Measurements from ENCODE around the gene LDHA. TPM values are rescaled to one million over a fixed set of nuclear protein-coding genes. Genes with fewer than 3 reads are reported as not detected.
"Not testable (repeated sequence)": the region's sequence is repeated elsewhere in the genome, so short reads cannot be mapped to it uniquely, and the experiment has no call there.

LDHA gene
- total and polyA plus RNA-seq, 2 of the 13 experiments (the other 11 are each of a cell fraction or from before 2014, with no cell fraction given), result 805 to 1,547 TPM

GRCh38 chr11:18407400-18407799 is 13.0 kb downstream of the LDHA start (continued):
- TF ChIP-seq ZBTB34 (CRISPR knock-in tag; IDR thresholded peaks at IDR 0.05) (0 out of 2 replicates have a peak, but pooled peaks have one; percentile 12), TBX2 (CRISPR knock-in tag; IDR thresholded peaks at IDR 0.05; ENCODE audit: borderline replicate concordance) (peak; percentile 24; the same call in 1 of the 2 replicates), ZNF317 (CRISPR knock-in tag; IDR thresholded peaks at IDR 0.05) (peak; percentile 81), FOSL2 (CRISPR knock-in tag; IDR thresholded peaks at IDR 0.05) (peak; percentile 98), CREM (IDR thresholded peaks at IDR 0.05) (peak; percentile 23; the same call in 1 of the 2 replicates), ZBTB33 (CRISPR knock-in tag; IDR thresholded peaks at IDR 0.05) (0 out of 2 replicates have a peak, but pooled peaks have one; percentile 56), ZNF136 (CRISPR knock-in tag; IDR thresholded peaks at IDR 0.05; ENCODE audit: low read depth) (peak; percentile 47; the same call in 1 of the 2 replicates), ARID5B (CRISPR knock-in tag; IDR thresholded peaks at IDR 0.05) (peak; percentile 84), HMG20A (CRISPR knock-in tag; IDR thresholded peaks at IDR 0.05; ENCODE audit: borderline replicate concordance) (peak; percentile 25; the same call in 1 of the 2 replicates), ZNF343 (CRISPR knock-in tag; IDR thresholded peaks at IDR 0.05) (0 out of 2 replicates have a peak, but pooled peaks have one; percentile 25), JUN (CRISPR knock-in tag; IDR thresholded peaks at IDR 0.05) (peak; percentile 59; the same call in 1 of the 2 replicates), FOXP1 (CRISPR knock-in tag; IDR thresholded peaks at IDR 0.05) (peak; percentile 40; the same call in 1 of the 2 replicates), FOXP4 (CRISPR knock-in tag; IDR thresholded peaks at IDR 0.05) (peak; percentile 56), ELF3 (CRISPR knock-in tag; IDR thresholded peaks at IDR 0.05) (peak; percentile 22; the same call in 1 of the 2 replicates), GATAD1 (CRISPR knock-in tag; IDR thresholded peaks at IDR 0.05) (peak; percentile 32; the same call in 1 of the 2 replicates), ZGPAT (CRISPR knock-in tag; IDR thresholded peaks at IDR 0.05) (peak; percentile 30; the same call in 1 of the 2 replicates), GATAD2A (CRISPR knock-in tag; IDR thresholded peaks at IDR 0.05) (peak; percentile 86), ZNF644 (CRISPR knock-in tag; IDR thresholded peaks at IDR 0.05; ENCODE audit: low read depth) (peak; percentile 44; the same call in 1 of the 2 replicates)
- not testable (repeated sequence) for TF ChIP-seq CREM (CRISPR knock-in tag; IDR thresholded peaks at IDR 0.05); FOXP1 (IDR thresholded peaks at IDR 0.05)
